ENCODE measurements around the gene MRPS22.

DNA sequence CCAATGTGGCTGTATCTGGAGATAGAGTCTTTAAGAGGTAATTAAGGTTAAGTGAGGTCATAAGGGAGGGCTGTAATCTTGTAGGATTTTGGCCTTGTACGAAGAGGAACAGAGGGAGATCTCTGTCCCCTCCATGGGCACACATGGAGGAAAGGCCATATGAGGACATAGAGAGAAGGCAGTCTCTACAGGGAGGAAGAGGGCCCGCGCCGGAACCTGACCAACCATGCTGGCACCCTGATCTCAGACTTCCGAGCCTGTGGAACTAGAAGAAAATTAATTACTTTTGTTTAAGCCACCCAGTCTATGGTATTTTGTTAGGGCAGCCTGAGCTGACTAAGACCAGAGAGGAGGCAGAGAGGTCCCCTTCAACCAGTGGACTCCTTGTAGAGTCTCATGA lies 17.7 kb upstream of the MRPS22 start:
- TF ChIP-seq POLR2A (IDR thresholded peaks at IDR 0.05; ENCODE audit: control extremely low read depth in 1 of 2, low read depth in 2 of 2, low read length in 2 of 2) (no peak), NRF1 (IDR thresholded peaks at IDR 0.05; ENCODE audit: low read depth, low read length) (no peak), CBX8 (IDR thresholded peaks at IDR 0.05; ENCODE audit: borderline replicate concordance, low read depth, low read length) (no peak), HDAC2 (IDR thresholded peaks at IDR 0.05; ENCODE audit: borderline replicate concordance in 1 of 2, low read depth in 2 of 2, low read length in 2 of 2) (no peak), TAF1 (IDR thresholded peaks at IDR 0.05; ENCODE audit: low read depth, low read length) (no peak), CEBPB (IDR thresholded peaks at IDR 0.05; ENCODE audit: low read depth, low read length) (no peak), EP300 (IDR thresholded peaks at IDR 0.05; ENCODE audit: borderline replicate concordance in 1 of 2, low read depth in 2 of 2, low read length in 2 of 2) (no peak), EZH2 (IDR thresholded peaks at IDR 0.05; ENCODE audit: low read depth, low read length, severe bottlenecking) (no peak), JUND (IDR thresholded peaks at IDR 0.05; ENCODE audit: low read length) (no peak), SP1 (IDR thresholded peaks at IDR 0.05; ENCODE audit: low read depth, low read length) (no peak)
- TF ChIP-seq, protein P1, sequence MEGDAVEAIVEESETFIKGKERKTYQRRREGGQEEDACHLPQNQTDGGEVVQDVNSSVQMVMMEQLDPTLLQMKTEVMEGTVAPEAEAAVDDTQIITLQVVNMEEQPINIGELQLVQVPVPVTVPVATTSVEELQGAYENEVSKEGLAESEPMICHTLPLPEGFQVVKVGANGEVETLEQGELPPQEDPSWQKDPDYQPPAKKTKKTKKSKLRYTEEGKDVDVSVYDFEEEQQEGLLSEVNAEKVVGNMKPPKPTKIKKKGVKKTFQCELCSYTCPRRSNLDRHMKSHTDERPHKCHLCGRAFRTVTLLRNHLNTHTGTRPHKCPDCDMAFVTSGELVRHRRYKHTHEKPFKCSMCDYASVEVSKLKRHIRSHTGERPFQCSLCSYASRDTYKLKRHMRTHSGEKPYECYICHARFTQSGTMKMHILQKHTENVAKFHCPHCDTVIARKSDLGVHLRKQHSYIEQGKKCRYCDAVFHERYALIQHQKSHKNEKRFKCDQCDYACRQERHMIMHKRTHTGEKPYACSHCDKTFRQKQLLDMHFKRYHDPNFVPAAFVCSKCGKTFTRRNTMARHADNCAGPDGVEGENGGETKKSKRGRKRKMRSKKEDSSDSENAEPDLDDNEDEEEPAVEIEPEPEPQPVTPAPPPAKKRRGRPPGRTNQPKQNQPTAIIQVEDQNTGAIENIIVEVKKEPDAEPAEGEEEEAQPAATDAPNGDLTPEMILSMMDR (IDR thresholded peaks at IDR 0.05; ENCODE audit: control extremely low read depth in 1 of 3, insufficient read depth in 1 of 3, low read depth in 1 of 3, low read length in 3 of 3), result no peak
- TF ChIP-seq, protein P2, sequence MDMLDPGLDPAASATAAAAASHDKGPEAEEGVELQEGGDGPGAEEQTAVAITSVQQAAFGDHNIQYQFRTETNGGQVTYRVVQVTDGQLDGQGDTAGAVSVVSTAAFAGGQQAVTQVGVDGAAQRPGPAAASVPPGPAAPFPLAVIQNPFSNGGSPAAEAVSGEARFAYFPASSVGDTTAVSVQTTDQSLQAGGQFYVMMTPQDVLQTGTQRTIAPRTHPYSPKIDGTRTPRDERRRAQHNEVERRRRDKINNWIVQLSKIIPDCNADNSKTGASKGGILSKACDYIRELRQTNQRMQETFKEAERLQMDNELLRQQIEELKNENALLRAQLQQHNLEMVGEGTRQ (IDR thresholded peaks at IDR 0.05; ENCODE audit: low read length), result no peak
- TF ChIP-seq, protein P3, sequence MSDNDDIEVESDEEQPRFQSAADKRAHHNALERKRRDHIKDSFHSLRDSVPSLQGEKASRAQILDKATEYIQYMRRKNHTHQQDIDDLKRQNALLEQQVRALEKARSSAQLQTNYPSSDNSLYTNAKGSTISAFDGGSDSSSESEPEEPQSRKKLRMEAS (IDR thresholded peaks at IDR 0.05), result no peak

All from H1 (cell line).